ENCODE data around the gene APOH.

DNA sequence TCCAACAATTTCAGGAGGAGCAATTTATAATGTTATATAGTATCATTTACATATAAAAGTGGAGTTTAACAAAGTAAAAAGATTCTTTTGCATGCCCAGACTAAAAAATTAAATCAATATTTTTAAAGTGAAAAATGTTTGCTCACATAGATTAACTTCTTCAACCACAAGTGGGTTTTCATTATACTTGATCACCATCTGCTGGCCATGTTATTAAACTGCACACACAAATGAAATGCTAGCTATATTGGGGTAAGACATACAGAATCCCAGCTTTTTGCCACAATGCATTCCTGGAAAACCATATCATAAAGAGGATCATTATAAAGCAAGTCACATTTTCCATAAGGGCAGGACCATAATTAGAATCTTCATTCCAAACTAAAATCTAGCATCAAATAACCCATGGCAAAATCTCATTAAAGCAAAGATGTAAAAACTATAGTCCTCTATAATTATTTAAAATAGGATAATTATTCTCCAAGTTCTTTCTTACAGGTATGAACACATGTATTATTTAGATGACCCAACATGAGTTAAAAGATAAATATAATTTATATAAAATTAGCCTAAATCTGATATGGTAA lies 63.6 kb downstream of the APOH start:
- TF ChIP-seq, protein P1, sequence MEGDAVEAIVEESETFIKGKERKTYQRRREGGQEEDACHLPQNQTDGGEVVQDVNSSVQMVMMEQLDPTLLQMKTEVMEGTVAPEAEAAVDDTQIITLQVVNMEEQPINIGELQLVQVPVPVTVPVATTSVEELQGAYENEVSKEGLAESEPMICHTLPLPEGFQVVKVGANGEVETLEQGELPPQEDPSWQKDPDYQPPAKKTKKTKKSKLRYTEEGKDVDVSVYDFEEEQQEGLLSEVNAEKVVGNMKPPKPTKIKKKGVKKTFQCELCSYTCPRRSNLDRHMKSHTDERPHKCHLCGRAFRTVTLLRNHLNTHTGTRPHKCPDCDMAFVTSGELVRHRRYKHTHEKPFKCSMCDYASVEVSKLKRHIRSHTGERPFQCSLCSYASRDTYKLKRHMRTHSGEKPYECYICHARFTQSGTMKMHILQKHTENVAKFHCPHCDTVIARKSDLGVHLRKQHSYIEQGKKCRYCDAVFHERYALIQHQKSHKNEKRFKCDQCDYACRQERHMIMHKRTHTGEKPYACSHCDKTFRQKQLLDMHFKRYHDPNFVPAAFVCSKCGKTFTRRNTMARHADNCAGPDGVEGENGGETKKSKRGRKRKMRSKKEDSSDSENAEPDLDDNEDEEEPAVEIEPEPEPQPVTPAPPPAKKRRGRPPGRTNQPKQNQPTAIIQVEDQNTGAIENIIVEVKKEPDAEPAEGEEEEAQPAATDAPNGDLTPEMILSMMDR (IDR thresholded peaks at IDR 0.05) = peak; percentile 44 to 73 (median 66)
- TF ChIP-seq POLR2A (IDR thresholded peaks at IDR 0.05) (no peak), POLR2AphosphoS5 (IDR thresholded peaks at IDR 0.05) (no peak)

Data from upper lobe of left lung (tissue), 4 donors.